GM18909 (cell line): ENCODE data around the gene SARM1.
"Not testable (repeated sequence)": the region's sequence is repeated elsewhere in the genome, so short reads cannot be mapped to it uniquely, and the experiment has no call there.

Source experiments
- ATAC-seq: cut with Tn5 transposase; IDR thresholded peaks from one replicate; pipeline ENCODE4 v1.9.1; 2021; ENCODE audit warnings: mild to moderate bottlenecking; ENCODE audit not compliant: unreplicated experiment, poor library complexity

Gene SARM1

DNA sequence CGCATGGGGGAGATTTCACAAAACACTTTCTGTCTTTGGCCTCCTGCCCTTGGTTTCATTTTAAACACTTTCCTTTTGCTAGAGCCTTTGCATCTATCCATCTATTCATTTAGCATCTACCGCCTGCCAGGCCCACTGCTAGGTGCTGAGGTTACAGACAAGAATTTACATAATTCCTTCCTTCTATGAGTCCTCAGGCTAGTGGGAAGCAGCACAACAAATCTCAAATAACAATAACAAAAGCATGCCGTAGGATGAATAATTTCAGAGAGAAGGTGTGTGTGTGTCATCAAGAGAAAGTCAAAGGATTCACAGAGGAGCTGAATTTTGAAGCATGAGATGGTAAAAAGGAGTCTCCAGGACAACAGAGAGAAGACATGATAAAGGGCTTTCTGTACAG, 40.6 kb downstream of the SARM1 start:
- no peak for ATAC-seq

GRCh38 chr17:28413804-28414203, 42.3 kb downstream of the SARM1 start:
- ATAC-seq, result no peak

- ATAC-seq, result no peak
These were observed 44.4 kb downstream of the SARM1 start for GRCh38 chr17:28415886-28416285.

DNA sequence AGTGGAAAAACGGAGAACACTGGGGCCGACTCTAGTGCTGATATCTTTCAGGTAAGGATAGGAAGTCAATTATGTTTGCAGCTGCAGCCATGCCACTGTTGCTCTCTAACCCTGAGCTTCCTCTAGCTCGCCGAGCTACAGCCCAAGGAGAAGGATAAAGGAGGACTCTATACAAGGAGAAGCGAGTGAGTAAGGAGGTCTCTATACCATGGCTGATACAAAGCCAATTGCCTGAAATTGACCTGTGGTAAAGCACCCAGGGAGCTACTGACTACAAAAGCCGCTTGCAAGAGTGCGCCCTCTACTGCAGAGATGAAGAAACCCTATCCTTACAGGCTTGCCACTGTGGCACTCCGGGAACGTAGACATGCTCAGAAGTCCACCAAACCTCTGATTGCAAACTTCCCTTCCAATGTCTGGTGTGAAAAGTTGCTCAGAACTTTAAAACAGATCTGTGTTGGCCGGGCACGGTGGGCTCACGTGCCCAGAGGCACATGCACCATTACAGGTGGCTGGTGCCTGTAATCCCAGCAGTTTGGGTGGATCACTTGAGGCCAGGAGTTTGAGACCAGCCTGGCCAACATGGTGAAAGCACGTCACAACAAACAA, 45.3 kb downstream of the SARM1 start:
- ATAC-seq, result peak; percentile 54

GRCh38 chr17:28421787-28422305, 50.4 kb downstream of the SARM1 start:
- no peak for ATAC-seq

- ATAC-seq, result no peak
These were observed 53.7 kb downstream of the SARM1 start for GRCh38 chr17:28425206-28425605.

- no peak for ATAC-seq
These were observed 54.6 kb downstream of the SARM1 start for GRCh38 chr17:28426081-28426519.

GRCh38 chr17:28427371-28427770, 55.9 kb downstream of the SARM1 start:
- no peak for ATAC-seq

- ATAC-seq, result not testable (repeated sequence)
These were observed 56.5 kb downstream of the SARM1 start for GRCh38 chr17:28427982-28428381.

GRCh38 chr17:28433721-28434120, 62.2 kb downstream of the SARM1 start:
- no peak for ATAC-seq

DNA sequence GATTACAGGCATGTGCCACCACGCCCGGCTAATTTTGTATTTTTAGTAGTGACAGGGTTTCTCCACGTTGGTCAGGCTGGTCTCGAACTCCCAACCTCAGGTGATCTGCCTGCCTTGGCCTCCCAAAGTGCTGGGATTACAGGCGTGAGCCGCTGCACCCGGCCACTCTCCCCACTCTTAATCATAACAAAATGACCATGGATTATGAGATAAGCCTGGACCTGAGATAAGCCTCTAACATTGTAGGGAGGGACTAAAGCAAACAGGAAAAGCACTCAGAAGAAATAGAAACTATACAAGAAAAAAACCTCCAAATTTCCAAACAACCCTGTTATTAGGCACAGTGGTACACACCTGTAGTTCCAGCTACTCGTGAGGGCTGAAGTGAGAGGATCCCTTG, 62.8 kb downstream of the SARM1 start:
- ATAC-seq, result not testable (repeated sequence)

DNA sequence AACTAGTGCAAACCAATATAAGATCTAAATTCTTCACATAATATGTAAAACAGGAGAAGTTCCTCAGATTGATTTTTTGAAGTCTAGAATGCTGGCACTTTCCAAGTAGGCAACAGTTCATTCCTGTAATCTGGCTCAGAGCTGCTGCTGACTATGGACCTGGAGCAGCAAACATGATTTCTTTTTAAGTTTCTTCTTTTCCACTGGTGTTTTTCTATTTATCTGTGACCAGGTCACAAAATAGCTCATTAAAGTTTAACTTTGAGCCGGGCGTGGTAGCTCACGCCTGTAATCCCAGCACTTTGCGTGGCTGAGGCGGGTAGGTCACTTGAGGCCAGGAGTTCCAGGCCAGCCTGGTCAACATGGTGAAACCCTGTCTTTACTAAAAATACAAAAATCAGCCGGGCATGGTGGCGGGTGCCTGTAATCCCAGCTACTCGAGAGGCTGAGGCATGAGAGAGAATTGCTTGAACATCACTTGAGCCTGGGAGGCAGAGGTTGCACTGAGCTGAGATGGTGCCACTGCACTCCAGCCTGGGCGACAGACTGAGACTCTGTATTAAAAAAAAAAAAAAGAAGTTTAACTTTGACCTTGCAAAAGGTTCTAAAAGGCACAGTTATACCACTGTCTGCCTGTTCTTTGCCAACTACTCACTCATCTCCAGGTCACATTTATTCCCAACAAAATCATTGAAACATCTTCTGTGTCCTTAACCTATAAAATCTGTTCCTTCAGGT, 72.6 kb downstream of the SARM1 start:
- ATAC-seq, result no peak

GRCh38 chr17:28446716-28447395, 75.4 kb downstream of the SARM1 start:
- ATAC-seq, result no peak

GRCh38 chr17:28447396-28447760, 75.9 kb downstream of the SARM1 start:
- no peak for ATAC-seq

DNA sequence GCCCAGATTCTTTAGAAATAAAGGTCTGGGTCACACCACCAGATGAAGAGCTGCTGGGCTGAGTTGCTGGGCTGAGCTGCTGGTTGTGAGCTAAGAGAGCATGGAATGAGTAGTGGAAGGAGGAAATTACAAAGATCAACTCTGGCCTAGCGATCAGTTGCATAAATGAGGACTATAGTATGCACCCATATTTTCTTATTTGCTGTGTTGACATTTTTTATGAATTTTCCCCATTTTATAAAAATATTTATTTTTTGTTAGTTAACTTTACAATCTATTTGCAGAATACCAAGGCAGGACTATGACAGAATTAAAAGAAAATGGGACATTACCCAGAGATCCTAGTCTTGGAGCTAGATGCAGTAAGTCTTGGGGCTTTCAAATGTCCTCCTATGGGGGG, 78.4 kb downstream of the SARM1 start:
- ATAC-seq, result no peak
